ENCODE measurements around the gene HPSE2.

HPSE2 gene

DNA sequence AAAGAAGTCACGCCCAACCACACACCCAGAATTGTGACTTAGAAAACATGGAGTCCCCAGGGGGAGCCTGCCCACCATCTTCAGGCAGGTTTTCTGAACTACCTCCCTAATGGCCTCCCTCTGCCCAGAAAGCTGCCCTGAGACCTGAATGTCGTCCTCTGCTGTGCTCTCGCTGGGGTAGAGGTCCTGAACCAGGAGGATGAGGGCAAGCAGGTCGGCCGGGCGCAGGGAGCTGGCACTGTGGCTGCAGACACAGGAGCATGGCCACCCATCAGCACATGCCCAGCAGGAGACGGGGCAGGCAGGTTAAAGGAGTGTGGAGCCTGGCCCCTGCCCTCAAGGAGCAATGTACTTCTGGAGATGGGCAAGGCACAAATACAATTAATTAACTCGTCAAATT, 805.2 kb downstream of the HPSE2 start:
- no peak for ATAC-seq

DNA sequence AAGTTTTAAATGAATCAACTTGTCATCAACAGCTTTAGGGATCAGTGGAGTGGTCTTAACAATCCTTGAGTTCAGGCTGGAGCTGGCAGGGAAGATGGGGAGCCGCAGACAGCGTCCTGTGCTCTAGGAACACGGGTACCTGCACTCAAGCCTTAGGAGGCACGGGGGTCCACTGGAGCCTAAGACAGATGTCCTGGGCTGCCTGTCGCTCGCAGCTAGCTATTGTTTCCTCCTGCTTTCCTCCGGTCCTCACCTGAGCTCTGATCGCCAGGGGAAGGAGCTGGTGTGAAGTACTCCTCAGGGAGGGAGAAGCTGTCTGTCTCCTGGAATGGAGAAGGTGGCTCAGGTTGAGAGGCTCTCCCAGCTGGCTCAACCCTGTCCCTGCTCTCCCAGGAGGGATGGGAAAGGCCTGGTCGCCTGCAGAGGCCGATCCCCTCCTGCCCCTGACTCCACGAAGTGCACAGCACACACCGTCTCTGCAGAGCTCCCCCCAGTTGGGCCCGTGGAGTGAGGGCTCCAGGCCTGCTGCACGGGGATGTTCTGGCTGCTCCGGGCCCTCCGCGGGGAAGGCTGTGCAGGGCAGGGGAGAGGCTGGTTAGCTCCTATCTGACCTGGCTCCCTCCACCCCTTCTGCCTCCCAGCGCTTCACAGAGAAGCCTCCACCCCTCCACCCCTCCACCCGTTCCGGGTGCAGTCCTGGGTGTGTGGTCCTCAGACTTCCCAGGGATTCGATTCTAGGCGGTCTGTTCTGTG, 806.2 kb downstream of the HPSE2 start:
- no peak for DNase-seq
- ATAC-seq: no peak

More for the DNA sequence above, 805.2 kb downstream of the HPSE2 start:
- no peak for DNase-seq

DNA sequence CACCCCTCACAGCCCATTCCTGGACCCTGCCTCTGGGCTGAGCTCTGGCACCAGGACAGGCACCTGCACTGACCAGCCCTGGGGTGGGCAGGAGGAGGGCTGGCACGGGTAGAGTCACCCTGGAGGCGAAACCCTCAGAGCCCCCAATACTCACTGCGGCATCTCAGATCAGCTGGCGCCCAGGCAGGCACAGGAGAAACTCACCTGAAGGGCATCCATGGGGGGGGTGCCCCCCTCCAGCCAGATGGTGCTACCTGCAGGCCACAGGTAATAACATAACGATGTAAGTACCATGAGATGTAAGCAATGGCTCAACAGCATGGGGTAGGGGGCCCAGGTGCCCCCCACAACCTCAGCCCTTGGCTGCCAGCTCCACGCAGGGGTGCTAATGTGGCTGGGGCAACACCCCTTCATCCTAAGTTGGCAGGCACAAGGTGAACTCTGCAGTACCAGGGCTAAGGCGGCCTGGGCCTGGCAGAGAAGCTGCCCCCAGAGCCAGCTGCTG, 808.6 kb downstream of the HPSE2 start:
- DNase-seq: no peak
- no peak for ATAC-seq

DNA sequence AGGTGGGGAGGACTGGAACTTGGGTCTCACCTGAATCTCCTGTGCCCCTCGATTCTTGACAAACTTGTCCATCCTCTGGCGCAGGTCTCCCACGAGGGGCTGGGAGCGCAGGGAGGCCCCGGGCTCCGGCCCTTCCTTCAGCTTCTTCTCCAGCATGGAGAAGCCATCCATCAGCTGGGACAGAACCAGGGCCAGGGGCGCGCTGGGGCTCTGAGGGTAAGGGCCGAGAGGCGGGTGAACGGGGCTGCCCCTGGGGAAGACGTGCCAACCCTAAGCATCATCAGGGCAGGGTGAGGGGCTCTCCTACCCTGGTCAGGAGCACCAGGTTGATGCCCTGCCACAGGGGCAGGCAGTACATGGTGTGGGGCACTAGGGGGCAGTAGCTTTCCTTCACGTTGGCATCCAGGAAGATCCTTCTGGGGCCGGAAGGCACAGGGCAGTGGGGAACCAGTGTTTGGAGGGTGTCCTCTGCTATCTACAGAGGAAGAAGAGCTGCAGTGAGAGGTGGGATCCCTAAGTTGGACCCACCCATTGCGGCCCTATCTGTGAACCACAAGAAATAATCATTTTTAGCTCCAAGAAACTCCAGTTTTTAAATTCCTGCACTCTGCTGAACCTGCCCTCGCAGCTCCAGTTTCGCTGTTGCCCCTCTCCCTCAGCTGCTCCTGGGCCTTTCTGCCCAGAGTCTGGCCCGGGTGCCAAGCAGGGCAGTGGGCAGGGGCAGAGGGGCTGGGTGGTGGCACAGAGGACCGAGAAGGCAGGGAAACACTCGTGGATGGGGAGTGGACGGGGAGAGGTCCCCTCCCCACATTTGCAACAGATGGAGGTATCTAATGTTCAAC, 809.9 kb downstream of the HPSE2 start:
- ATAC-seq: peak; percentile 76
- DNase-seq: peak; percentile 54

DNA sequence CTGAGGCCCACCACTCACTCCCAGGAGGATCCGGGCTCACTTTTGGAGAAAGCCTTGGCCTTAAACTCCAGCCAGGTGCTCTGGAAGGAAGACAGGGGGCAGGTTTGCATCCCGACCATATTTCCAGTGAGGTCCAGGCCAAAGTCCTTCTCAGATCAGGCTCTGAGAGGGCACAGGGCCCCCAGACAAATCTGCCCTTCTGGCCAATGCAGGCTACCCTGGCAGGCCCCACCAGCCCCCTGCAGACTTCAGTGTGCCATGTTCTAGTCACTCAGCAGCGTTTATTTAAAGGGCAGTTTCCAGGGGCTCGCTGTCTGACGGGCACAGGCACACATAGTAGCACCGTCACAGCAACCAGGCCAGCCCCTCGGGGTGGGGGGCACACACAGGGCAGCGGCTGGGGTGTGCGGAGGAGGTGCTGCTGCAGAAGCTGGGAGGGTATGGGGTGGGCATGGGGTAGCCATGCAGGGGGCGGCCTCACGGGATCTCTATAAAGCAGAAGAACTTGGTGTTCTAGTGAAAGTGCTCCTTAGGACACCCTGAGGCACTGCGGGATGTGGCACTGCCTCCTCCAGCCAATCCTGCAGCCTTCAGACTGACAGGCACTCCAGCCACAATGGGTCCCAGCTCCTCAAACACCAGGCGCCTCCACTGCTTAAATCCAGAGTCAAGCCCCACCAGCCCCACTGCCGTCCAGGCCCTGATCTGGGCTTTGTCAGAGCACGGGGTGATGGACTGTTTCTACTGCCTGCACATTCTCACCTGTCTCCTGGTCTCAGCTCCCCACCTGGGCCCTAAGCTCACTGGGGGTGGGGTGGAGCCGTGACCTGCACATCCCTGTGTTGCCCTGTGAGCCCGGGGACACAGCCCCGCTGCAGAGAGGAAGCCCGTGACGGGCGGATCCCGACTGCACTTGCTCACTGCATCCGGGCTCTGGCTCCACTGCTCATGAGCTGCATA, 811.1 kb downstream of the HPSE2 start:
- DNase-seq (no peak), ATAC-seq (no peak)

DNA sequence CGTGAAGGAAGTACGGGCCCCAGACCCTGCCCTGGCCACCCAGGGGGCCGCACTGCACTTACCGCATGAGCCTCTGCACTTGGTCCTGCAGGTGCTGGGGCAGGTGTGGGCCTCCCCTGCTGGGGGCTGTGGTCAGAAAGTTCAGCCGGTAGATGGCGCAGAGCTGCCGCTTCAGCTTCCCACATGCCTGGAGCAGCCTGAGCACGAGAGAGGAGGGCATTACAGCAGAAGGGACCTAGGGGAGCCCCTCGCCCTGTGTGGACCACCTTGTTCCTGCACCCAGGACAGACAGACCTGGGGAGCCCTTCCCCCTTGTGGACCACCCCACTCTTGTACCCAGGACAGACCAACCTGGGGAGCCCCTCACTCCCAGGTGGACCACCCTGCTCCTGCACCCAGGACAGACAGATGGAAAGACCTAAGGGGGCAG, 811.9 kb downstream of the HPSE2 start:
- ATAC-seq (no peak), DNase-seq (no peak)

DNA sequence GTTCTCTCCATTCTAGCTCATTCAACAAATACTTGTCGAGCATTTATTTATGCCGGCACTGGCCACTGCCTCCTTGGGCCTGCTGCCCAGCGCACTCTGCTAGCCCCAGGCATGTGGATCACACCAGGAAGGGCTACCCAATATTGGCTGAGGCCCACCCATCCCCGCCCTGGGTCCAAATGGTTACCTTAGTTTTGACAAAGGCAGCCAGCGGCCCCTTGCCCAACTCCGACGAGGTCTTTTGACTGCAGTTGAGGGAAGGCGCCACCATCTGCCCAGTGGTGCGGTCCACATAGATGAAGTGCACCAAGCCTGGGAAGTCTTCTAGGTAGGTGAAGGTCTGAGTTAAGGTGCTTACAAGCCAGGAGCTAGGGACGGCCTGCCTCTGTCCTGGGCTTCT, 813.5 kb downstream of the HPSE2 start:
- DNase-seq: no peak
- ATAC-seq: no peak

DNA sequence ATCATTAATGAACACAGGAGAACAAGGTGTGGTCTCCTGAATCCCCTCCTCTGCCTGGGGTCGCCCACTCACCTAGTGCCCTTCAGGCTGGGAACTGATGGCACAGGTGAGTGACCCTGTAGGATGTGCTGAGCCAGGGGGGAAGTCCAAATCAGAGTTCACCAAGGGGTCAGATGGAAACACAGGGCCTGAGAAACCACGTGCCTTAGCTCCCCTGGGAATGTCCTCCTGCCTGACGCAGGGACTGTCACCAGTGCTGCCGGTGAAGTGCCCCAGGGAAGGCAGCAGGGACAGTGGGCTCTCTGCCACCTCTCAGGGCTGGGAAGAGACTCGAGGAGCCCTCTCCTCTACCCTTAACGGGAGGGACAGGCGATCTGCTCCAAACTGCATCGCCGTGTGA, 814.9 kb downstream of the HPSE2 start:
- ATAC-seq: no peak
- DNase-seq: no peak

DNA sequence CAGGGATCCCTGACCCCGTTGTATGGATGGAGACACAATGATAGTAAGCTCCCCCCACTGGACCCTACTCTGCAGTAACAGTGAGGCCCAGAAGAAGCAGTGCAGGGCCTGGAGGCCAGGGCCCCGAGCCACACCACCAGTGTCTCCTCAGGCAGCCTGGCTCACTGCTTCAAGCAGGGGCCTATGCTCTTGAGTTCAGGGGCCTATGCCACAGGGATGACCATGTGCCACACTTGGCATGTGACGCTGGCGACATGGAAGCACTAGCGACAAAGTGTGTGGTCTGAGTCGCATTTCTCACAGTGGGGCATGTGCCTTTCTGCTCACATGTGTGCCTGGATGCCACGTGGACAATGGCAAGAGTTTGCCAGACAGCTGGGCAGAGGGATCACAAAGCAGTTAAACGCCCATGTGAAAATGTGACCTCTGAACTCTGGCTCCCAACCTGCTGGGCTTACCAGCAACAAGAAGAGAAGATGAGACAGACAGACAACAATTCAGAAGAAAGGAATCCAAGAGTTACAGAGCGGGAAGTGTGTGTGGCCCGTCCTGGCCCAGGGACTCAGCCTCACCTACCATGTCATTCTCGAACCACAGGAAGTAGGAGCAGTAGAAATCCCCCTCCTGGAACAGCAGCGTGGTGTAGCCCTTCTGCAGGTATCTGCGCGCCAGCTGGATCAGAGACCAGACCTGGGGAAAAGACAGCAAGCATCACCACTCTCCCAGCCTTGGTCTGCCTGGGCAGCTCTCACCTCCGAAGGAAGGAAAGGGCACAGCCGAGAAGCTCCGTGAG, 816.0 kb downstream of the HPSE2 start:
- DNase-seq: no peak
- no peak for ATAC-seq

DNA sequence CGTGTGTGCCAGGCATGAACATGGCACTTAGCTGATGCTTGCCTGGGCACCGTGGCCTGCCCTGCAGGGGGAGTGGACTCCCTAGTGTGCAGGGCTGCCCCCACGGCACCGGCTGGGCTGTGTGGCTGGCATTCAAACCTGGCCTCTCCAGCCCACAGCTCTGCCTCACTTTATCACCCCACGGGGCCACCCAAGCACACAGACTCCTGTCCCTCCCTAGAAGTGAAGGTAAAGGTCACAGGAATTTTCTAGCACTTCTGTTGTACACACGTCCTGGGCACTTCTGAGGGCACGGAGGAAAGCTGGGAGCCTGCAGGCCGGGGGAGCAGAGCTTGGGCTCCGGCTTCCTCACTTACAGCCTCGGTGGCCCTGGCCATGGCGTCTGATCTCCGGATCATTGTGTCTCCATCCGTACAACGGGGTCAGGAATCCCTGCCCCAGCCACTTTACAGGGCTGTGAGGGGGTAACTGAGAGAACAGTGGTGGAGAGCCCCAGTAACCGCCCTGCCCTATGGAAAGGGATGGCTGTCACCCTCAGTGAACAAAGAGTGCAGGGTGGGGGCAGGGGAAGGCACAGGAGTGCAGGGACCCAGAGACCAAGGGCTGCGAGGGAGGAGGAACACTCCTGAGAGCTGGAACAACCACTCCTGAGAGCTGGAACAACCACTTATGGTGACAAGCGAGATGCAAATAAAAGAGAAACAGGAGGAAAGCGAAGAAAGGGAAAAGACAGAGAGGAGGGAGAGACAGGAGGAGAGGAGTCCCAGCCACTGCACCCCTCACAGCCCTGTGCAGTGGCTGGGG, 816.8 kb downstream of the HPSE2 start:
- ATAC-seq: no peak

DNA sequence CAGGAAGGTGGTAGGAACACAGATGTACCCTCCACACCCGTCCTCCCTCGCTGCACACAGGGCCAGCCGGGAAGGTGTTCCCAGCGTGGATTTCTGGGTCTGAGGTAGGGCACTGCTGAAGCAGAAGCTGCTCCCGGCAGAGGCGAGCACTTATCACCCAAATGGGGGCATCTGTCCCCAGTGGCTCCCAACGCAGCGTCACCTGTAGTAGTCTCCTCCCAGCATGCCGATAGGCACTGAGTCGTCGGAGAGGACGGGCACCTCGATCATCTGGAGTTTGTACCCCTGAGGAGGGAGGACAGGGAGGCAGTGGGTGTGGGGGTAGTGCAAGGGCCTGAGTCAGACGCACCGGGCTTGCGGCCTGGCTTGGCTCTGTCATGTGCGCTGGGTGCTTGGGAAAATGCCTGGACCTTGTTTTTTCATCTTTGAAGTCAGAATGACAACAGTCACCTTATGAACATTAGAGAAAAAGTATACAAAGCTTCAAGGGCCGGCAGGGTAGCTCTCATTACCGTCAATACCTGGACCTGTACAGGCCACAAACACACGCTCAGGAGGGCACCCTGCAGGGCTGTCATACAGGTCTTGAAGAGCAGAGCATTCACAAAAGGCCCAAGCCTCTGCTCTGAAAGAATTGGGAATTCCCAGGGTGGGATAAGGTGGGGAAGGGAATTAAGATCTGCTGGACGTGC, 817.5 kb downstream of the HPSE2 start:
- DNase-seq: no peak
- no peak for ATAC-seq

More for the DNA sequence above, 816.8 kb downstream of the HPSE2 start:
- DNase-seq: no peak

DNA sequence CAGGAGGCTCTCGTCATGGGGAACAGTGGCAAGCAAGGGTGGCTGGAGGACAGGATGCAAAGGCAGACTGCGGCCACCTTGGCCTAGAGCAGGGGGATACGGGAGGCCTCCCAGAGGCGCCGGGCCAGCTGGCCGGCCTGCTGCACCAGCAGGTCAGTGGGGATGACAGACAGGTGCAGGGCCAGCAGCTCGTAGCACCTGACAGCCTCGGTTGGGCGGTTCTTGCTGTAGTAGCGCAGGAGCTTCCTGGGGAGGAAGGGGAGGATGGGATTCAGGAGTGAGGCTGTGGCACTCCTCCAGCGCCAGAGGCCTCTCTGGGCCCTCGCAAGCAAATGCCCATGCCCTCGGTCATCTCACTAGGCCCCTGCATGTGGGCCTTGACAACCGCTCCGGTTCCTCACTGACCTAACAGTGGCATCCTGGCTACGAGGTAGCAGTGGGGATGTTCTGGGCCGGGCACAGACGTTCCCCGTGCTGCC, 818.1 kb downstream of the HPSE2 start:
- DNase-seq (no peak), ATAC-seq (no peak)

DNA sequence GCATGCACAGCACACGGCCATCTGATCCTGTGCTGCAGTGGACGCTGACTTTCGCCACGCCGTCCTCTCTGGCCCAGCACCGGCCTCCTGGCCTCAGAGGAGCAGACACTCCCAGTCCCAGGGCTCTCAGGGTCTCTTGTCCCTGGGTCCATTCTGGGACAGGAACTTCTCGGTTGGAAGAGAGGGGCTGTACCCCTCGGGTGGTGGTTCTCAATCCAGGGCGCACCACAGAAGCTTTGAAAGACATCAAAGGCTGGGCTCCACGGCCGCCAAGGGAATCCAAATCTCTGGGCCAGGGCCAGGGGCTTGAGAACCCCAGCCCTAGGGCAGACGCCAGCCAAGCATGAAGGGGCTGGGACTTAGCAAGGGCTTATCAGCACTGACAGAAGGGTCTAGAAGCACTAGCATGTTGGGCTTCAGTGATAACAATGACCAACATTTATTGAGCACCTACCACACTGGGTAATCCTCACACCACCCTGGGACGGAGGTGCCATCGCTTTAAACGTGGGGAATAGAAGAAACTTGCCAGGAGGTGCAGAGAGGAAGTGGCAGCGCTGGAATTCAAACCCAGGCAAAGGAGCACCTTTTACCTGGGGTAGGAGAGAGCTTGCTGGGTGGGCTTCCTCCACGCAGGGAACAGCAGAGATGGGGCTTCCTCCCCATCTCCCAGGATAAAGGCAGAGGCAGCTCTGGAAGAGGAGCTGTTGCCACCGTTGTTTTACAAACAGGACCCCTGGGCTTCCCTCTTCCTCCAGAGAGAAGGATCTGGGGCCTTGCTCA, 818.9 kb downstream of the HPSE2 start:
- DNase-seq (no peak), ATAC-seq (no peak)

DNA sequence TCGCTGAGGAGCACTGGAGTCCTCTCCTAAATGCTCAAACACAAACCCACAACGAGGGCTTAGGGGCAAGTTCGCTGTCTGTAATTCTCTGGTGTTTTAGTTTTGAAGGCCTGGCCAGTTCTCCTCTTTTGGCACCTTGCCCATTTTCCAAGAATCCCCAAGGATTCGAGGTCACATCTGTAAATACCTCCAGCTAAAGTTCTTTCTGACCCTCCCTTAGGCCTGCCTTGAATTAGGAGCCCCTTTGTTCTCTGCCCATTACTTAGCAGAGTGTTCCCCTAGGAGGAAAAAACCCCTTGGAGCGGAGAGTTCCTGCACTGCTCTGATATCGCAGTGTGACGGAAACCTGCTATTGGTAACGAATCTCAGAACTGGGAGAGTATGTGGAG, 819.9 kb downstream of the HPSE2 start:
- ATAC-seq (no peak), DNase-seq (no peak)

DNA sequence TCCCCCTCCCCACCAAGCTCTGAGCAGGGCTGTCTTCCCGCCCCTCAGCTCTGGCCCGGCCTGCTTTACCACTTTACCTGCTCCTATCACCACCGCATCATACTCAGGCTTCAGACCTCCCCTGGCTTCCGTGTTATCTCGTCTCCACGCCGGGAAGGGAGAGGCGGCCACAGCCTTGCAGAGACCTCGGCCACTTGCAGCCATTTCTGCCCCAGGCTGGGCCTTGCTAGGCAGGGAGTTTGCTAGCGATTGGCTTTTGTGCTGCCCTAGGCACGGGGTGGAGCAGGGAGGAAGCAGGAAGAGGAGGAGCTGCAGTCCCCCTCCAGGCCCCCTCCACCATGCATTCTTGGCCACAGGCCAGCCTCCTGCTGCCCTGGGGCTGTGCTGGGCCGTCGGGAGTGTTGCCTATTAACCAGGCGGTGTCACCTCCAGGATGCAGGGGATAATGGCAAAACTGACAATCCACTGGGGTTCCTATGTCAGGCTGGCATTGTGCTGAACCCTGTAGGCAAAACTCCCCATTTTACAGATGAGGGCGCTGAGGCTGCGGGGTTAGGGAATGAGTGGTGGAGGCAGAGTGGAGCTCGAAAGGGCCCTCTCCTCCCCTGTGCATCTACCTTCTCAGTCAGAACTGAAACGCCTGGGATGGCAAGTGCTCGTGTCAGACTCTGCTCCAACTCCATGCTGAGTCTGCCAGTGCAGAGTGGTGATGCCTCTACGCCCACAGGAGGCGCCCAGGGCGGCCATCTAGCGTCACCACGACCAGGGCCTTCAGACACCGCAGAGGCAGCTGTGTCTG, 820.5 kb downstream of the HPSE2 start, which contains the start of gene PYROXD2:
Gene PYROXD2, minus strand, starts transcription at position 251 of the 799 bp plus-strand sequence. Its CDS starts 47 bp downstream, at position 204.
- peak; percentile 69 for ATAC-seq
- peak; percentile 47 for DNase-seq

DNA sequence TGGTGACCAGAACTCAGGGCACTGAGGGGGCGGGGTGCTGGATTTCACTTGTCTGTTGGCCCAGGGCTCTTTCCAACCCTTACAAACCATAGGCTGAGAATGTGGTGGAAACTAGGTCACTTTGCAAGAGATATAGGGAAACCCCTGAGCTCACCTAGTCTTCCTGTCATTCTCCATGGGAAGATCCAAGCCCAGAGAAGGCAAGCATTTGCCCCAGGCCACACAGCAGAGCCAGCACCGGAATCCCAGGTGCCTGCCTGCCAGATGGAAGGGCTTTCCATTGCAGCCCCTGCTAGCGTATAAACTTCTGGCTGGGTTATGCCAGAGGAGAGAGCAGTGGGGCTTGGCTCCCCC, 821.1 kb downstream of the HPSE2 start:
- DNase-seq (peak; percentile 9), ATAC-seq (no peak)

DNA sequence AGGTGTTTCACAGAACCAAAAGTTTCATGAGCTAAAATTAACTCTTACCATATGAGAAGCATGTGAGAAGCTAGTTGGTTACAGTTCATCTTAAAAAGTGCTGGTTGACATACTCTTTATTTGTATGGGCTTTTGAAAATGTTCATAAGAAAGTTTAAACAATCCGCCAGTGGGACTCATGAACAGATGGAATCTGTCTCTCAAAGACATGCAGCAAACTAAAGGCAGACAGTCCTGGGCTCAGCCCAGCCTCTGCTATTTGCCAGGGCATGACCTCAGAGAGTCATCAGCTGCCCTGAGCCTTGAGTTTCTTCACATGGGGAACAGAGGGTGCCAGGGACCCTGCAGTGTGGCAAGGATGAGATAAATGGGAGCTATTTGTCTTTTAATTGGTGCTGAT, 823.9 kb downstream of the HPSE2 start:
- ATAC-seq (no peak), DNase-seq (no peak)

DNA sequence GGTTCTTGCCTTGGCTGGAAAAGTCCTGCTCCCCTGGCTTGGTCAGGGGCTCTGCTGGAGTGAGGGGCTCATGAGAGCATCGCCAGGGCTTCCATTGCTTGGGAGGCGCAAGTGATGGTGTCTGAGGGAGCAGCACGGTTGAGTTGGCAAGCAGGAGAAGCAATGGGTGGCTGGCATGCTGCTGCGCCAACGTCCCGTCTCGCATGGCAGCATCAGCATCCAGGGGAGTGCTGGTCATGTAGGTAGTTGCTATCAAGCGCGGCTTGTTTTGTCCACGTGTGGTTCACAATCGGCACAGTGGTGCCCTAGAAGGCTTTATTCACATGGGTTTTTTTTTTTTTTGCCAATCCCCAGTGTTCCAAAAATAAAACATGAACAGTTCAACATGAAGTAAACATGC, 824.5 kb downstream of the HPSE2 start:
- no peak for DNase-seq
- no peak for ATAC-seq

Data from stimulated activated naive CD8-positive, alpha-beta T cell treated with anti-CD3 and anti-CD28 coated beads, Interleukin-15, Interleukin-2, amounts not matched to agents 100 U/mL and 50 U/mL, for 24 hours (primary cell).